Measurements from ENCODE around the gene C12orf56.

The C12orf56 gene

DNA sequence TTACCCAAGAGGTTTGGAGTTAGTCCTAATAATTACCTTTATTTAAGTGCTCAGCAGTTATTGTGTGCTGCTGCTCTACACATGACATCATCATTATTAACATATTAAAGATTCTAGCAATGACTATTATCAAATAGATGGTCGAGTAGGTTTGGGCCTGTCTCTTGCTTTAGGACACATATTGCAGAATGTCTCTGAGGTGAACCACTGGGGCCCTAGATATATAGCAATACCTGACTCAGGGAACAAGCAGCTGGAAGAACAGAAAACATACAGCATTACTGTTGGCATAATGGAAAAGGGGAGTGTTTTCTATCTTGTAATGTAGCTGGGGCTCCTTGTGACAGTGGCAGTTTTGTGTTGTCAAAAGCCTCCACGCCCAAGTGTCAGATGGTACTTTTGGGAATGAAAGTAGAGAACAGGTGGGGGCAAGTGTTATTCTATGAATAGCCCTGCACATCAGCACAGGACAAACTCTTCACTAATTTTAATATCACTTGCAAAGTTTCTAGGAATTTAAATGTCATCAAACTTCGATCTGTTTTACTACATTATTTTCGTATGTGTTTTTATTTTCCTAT is 54.6 kb downstream of the C12orf56 start:
- TF ChIP-seq RAD21 (IDR thresholded peaks at IDR 0.05; ENCODE audit: low read depth), result no peak
- TF ChIP-seq TCF12 (IDR thresholded peaks at IDR 0.05; ENCODE audit: low read depth), result no peak
- no peak for TF ChIP-seq EP300 (IDR thresholded peaks at IDR 0.05; ENCODE audit: borderline replicate concordance)

DNA sequence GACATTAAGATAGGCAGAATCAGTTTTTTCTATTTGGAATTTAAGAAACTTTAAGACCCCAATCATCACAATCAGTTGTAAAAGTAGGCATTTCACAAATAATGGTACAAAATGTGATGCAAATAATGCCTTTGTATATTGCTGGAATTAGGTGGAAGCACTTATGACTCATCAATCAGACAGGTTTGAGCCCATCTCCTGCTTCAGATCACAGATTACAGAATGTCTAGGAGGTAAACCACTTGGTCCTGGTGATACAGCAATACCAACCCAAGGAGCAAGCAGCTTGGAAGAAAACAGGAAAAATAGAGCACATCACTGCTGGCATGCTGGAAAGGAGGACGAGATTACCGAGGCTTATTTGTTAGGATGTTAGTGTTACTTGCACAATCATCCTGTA is 57.6 kb downstream of the C12orf56 start:
- TF ChIP-seq, protein P1, sequence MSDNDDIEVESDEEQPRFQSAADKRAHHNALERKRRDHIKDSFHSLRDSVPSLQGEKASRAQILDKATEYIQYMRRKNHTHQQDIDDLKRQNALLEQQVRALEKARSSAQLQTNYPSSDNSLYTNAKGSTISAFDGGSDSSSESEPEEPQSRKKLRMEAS (IDR thresholded peaks at IDR 0.05), result no peak
- TF ChIP-seq TAF1 (IDR thresholded peaks at IDR 0.05; ENCODE audit: low read depth) (no peak), RAD21 (IDR thresholded peaks at IDR 0.05; ENCODE audit: low read depth) (no peak), EP300 (IDR thresholded peaks at IDR 0.05; ENCODE audit: borderline replicate concordance) (no peak), ZBTB7A (IDR thresholded peaks at IDR 0.05; ENCODE audit: low read depth) (no peak)

DNA sequence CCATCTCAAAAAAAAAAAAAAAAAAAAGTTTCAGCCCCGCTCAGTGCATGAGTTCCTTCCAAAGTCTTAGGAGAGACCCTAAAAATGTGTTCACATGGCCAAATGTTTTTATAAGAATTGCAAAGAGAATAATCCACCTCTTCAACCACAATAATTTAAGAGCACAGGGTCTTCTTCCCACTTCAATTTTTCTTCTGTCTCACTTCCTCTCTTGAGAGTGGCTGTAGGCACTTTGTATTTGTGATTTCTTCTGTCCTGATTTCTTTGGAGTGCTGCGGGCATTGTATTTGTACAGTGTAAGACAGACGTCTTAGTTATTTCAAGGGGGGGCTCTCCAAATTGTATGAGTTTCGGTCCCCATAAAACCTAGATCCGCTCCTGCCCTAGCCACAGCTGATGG is 58.3 kb downstream of the C12orf56 start:
- no peak for TF ChIP-seq CREB1 (IDR thresholded peaks at IDR 0.05; ENCODE audit: low read depth)
- no peak for TF ChIP-seq TCF12 (IDR thresholded peaks at IDR 0.05; ENCODE audit: low read depth)
- no peak for TF ChIP-seq FOXM1 (IDR thresholded peaks at IDR 0.05; ENCODE audit: borderline replicate concordance, low read depth)
- no peak for TF ChIP-seq EGR1 (IDR thresholded peaks at IDR 0.05)
- TF ChIP-seq TAF1 (IDR thresholded peaks at IDR 0.05; ENCODE audit: low read depth), result no peak
- TF ChIP-seq, protein P2, sequence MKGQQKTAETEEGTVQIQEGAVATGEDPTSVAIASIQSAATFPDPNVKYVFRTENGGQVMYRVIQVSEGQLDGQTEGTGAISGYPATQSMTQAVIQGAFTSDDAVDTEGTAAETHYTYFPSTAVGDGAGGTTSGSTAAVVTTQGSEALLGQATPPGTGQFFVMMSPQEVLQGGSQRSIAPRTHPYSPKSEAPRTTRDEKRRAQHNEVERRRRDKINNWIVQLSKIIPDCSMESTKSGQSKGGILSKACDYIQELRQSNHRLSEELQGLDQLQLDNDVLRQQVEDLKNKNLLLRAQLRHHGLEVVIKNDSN (IDR thresholded peaks at IDR 0.05), result no peak
- no peak for TF ChIP-seq CEBPB (IDR thresholded peaks at IDR 0.05)

DNA sequence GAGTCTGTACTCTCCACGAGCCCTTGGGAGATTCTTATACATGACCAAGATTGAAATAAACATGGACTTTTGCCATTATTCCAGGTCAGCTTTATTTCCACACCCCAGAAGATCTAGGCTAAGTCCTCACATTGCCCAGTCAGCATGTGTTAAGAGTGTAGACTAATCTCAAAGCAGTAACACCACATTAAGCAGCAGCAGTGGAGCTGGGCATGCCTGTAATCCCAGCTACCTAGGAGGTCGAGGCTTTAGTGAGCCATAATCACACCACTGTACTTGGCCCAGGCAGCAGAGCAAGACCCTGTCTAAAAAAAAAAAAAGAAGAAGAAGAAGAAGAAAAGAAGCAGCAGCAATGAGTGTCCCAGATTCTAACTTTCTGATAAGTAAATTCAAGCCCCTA is 65.5 kb downstream of the C12orf56 start:
- TF ChIP-seq NFIC (IDR thresholded peaks at IDR 0.05), result no peak
- no peak for TF ChIP-seq EGR1 (IDR thresholded peaks at IDR 0.05)
- no peak for TF ChIP-seq CREB1 (IDR thresholded peaks at IDR 0.05; ENCODE audit: low read depth)
- no peak for TF ChIP-seq EP300 (IDR thresholded peaks at IDR 0.05; ENCODE audit: borderline replicate concordance)
- no peak for TF ChIP-seq FOXM1 (IDR thresholded peaks at IDR 0.05; ENCODE audit: borderline replicate concordance, low read depth)

DNA sequence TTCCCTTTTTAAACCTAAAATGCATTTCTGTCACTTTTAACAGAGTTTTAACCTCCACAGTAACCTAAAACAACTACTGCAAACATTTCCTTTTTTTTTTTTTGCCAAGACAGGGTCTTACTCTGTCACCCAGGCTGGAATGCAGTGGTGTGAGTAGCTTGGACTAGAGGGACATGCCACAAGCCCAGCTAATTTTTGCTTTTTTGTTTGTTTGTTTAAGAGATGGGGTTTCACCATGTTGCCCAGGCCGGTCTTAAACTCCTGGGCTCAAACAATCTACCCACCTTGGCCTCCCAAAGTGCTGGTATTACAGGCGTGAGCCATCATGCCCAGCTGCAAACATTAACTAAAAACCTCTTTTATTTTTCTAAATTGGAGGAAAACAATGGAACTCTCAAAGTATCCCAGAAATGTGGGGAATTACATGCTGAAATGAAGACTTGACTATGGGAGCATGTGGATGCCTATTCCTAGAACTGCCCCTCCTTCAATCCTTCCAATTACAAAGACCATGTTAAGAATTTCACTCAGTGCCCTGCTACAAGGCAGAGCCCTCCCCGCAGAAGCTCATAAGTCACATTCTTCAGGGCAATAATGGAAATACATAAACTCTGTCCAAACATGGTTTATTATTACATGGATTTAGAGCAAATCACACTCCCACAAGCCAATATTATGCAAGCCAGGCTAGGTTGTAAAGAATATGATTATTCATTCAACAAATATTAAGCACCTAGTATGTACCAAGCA is 66.9 kb downstream of the C12orf56 start:
- TF ChIP-seq, protein P3, sequence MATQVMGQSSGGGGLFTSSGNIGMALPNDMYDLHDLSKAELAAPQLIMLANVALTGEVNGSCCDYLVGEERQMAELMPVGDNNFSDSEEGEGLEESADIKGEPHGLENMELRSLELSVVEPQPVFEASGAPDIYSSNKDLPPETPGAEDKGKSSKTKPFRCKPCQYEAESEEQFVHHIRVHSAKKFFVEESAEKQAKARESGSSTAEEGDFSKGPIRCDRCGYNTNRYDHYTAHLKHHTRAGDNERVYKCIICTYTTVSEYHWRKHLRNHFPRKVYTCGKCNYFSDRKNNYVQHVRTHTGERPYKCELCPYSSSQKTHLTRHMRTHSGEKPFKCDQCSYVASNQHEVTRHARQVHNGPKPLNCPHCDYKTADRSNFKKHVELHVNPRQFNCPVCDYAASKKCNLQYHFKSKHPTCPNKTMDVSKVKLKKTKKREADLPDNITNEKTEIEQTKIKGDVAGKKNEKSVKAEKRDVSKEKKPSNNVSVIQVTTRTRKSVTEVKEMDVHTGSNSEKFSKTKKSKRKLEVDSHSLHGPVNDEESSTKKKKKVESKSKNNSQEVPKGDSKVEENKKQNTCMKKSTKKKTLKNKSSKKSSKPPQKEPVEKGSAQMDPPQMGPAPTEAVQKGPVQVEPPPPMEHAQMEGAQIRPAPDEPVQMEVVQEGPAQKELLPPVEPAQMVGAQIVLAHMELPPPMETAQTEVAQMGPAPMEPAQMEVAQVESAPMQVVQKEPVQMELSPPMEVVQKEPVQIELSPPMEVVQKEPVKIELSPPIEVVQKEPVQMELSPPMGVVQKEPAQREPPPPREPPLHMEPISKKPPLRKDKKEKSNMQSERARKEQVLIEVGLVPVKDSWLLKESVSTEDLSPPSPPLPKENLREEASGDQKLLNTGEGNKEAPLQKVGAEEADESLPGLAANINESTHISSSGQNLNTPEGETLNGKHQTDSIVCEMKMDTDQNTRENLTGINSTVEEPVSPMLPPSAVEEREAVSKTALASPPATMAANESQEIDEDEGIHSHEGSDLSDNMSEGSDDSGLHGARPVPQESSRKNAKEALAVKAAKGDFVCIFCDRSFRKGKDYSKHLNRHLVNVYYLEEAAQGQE (IDR thresholded peaks at IDR 0.05; ENCODE audit: low read depth), result no peak
- no peak for TF ChIP-seq CREB1 (IDR thresholded peaks at IDR 0.05; ENCODE audit: low read depth)
- no peak for TF ChIP-seq NFIC (IDR thresholded peaks at IDR 0.05)
- no peak for TF ChIP-seq RAD21 (IDR thresholded peaks at IDR 0.05; ENCODE audit: low read depth)
- TF ChIP-seq TAF1 (IDR thresholded peaks at IDR 0.05; ENCODE audit: low read depth), result no peak
- no peak for TF ChIP-seq TEAD4 (IDR thresholded peaks at IDR 0.05)
- TF ChIP-seq EGR1 (IDR thresholded peaks at IDR 0.05), result no peak
- TF ChIP-seq, protein P1 (IDR thresholded peaks at IDR 0.05), result no peak
- TF ChIP-seq FOXM1 (IDR thresholded peaks at IDR 0.05; ENCODE audit: borderline replicate concordance, low read depth), result no peak
- no peak for TF ChIP-seq CEBPB (IDR thresholded peaks at IDR 0.05)
- TF ChIP-seq EP300 (IDR thresholded peaks at IDR 0.05; ENCODE audit: borderline replicate concordance), result no peak
- TF ChIP-seq TCF12 (IDR thresholded peaks at IDR 0.05; ENCODE audit: low read depth), result no peak
- TF ChIP-seq, protein P2 (IDR thresholded peaks at IDR 0.05), result no peak
- TF ChIP-seq YY1 (IDR thresholded peaks at IDR 0.05; ENCODE audit: low read depth), result no peak
- TF ChIP-seq ZBTB7A (IDR thresholded peaks at IDR 0.05; ENCODE audit: low read depth), result no peak

DNA sequence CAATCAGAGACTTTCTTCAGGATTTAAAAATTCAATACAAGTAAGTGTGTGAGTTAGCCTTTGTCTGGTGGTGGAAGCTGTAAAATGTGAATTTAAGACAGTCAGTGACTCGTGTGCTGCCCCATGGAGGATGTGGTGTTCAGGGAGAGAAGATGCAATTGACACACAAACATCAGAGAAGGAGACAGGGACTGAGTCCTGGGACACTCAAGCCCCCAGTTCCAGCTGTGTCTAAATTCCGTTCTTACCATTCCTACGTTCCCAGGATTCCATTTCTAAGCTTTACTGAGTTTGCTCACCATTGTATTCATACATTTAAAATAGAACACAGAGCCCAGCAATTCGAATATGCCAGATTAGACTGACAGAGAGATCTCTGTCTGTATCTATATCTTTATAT is 67.6 kb downstream of the C12orf56 start:
- TF ChIP-seq FOXM1 (IDR thresholded peaks at IDR 0.05; ENCODE audit: borderline replicate concordance, low read depth) (no peak), EP300 (IDR thresholded peaks at IDR 0.05; ENCODE audit: borderline replicate concordance) (no peak), TAF1 (IDR thresholded peaks at IDR 0.05; ENCODE audit: low read depth) (no peak), RAD21 (IDR thresholded peaks at IDR 0.05; ENCODE audit: low read depth) (no peak), NFIC (IDR thresholded peaks at IDR 0.05) (no peak), CEBPB (IDR thresholded peaks at IDR 0.05) (no peak), EGR1 (IDR thresholded peaks at IDR 0.05) (no peak), TCF12 (IDR thresholded peaks at IDR 0.05; ENCODE audit: low read depth) (no peak), TEAD4 (IDR thresholded peaks at IDR 0.05) (no peak)
- TF ChIP-seq, protein P2 (IDR thresholded peaks at IDR 0.05), result no peak
- TF ChIP-seq, protein P1 (IDR thresholded peaks at IDR 0.05), result no peak
- TF ChIP-seq, protein P3 (IDR thresholded peaks at IDR 0.05; ENCODE audit: low read depth), result no peak
